Activated naive CD8-positive, alpha-beta T cell treated with anti-CD3 and anti-CD28 coated beads for 36 hours (primary cell): ENCODE measurements around the gene STX4. TPM values are rescaled to one million over a fixed set of nuclear protein-coding genes. Genes with fewer than 3 reads are reported as not detected.

Experiments used
- DNase-seq: peaks from one replicate; pipeline ENCODE4 v3.0.0; 2021
- H3K27ac Mint-ChIP-seq: one replicate; pipeline ENCODE4 v1.8.0; 2022; ENCODE audit warnings: mild to moderate bottlenecking, moderate library complexity, mixed read lengths
- H3K27me3 Mint-ChIP-seq: one replicate; pipeline ENCODE4 v1.8.0; 2022; ENCODE audit warnings: mild to moderate bottlenecking, mixed read lengths
- H3K36me3 Mint-ChIP-seq: one replicate; pipeline ENCODE4 v1.8.0; 2021; ENCODE audit warnings: mild to moderate bottlenecking, mixed read lengths
- H3K4me1 Mint-ChIP-seq: one replicate; pipeline ENCODE4 v1.8.0; 2021; ENCODE audit warnings: mixed read lengths
- H3K4me3 Mint-ChIP-seq: one replicate; pipeline ENCODE4 v1.8.0; 2022; ENCODE audit warnings: mild to moderate bottlenecking, moderate library complexity, mixed read lengths
- H3K9me3 Mint-ChIP-seq: one replicate; pipeline ENCODE4 v1.8.0; 2022; ENCODE audit warnings: mixed read lengths
- total RNA-seq, 2 experiments: library from RNA; stranded (reverse); gene quantifications; one replicate each; pipeline ENCODE4 v1.2.3, GENCODE V29; 2021

The STX4 gene
- total RNA-seq = 10 to 100 TPM; 32.4 to 33.0 TPM

GRCh38 chr16:31032736-31033708 lies at the start of gene STX4:
TSS of gene STX4 (plus strand) at chr16:31033558. CDS start at chr16:31033806, 248 bp downstream.
- peak within 1 kb of the TSS; percentile 96 for H3K4me3 Mint-ChIP-seq
- peaks cover 18% of the 10 kb centered on the region for H3K4me1 Mint-ChIP-seq
- no peaks in the 10 kb centered on the region for H3K9me3 Mint-ChIP-seq
- H3K27ac Mint-ChIP-seq = peak within 1 kb of the TSS; percentile 93
- peak; percentile 94 for DNase-seq
- H3K27me3 Mint-ChIP-seq = no peaks in the 10 kb centered on the region
- peaks cover 3% of the 10 kb centered on the region for H3K36me3 Mint-ChIP-seq

- no peaks in the 10 kb centered on the region for H3K9me3 Mint-ChIP-seq
- H3K27me3 Mint-ChIP-seq = no peaks in the 10 kb centered on the region
- H3K27ac Mint-ChIP-seq = no peak overlapping the region
- H3K4me1 Mint-ChIP-seq = no peaks in the 10 kb centered on the region
- DNase-seq = no peak
- H3K36me3 Mint-ChIP-seq = peaks cover 8% of the 10 kb centered on the region
- H3K4me3 Mint-ChIP-seq = no peak overlapping the region
Measured at GRCh38 chr16:30983898-30984610, 49.3 kb upstream of the STX4 start.

GRCh38 chr16:30984669-30985400 lies 48.5 kb upstream of the STX4 start, which contains the start of gene HSD3B7:
TSS of gene HSD3B7 (plus strand) at chr16:30985207. CDS start at chr16:30985659, 452 bp downstream.
- peaks cover 8% of the 10 kb centered on the region for H3K36me3 Mint-ChIP-seq
- H3K4me3 Mint-ChIP-seq = no peak within 1 kb of the TSS
- no peaks in the 10 kb centered on the region for H3K4me1 Mint-ChIP-seq
- no peaks in the 10 kb centered on the region for H3K27me3 Mint-ChIP-seq
- peak; percentile 79 for DNase-seq
- no peaks in the 10 kb centered on the region for H3K9me3 Mint-ChIP-seq
- H3K27ac Mint-ChIP-seq = no peak within 1 kb of the TSS

- no peak overlapping the region for H3K4me3 Mint-ChIP-seq
- no peak for DNase-seq
- no peaks in the 10 kb centered on the region for H3K9me3 Mint-ChIP-seq
- peaks cover 5% of the 10 kb centered on the region for H3K36me3 Mint-ChIP-seq
- H3K4me1 Mint-ChIP-seq = no peaks in the 10 kb centered on the region
- no peaks in the 10 kb centered on the region for H3K27me3 Mint-ChIP-seq
- H3K27ac Mint-ChIP-seq = no peak overlapping the region
Measured at GRCh38 chr16:30985401-30986128, 47.8 kb upstream of the STX4 start.

GRCh38 chr16:30986129-30986991 lies 47.0 kb upstream of the STX4 start:
- H3K27me3 Mint-ChIP-seq = no peaks in the 10 kb centered on the region
- no peak overlapping the region for H3K4me3 Mint-ChIP-seq
- no peak overlapping the region for H3K27ac Mint-ChIP-seq
- DNase-seq = no peak
- no peaks in the 10 kb centered on the region for H3K4me1 Mint-ChIP-seq
- H3K9me3 Mint-ChIP-seq = no peaks in the 10 kb centered on the region
- H3K36me3 Mint-ChIP-seq = peaks cover 3% of the 10 kb centered on the region

GRCh38 chr16:30987581-30988190 lies 45.7 kb upstream of the STX4 start:
- DNase-seq = no peak
- no peaks in the 10 kb centered on the region for H3K9me3 Mint-ChIP-seq
- H3K4me3 Mint-ChIP-seq = no peak overlapping the region
- no peaks in the 10 kb centered on the region for H3K4me1 Mint-ChIP-seq
- H3K27me3 Mint-ChIP-seq = no peaks in the 10 kb centered on the region
- peaks cover 1% of the 10 kb centered on the region for H3K36me3 Mint-ChIP-seq
- H3K27ac Mint-ChIP-seq = no peak overlapping the region

GRCh38 chr16:30989469-30990047 lies 43.8 kb upstream of the STX4 start:
- Mint-ChIP-seq H3K27me3 (no peaks in the 10 kb centered on the region), H3K36me3 (no peaks in the 10 kb centered on the region), H3K9me3 (no peaks in the 10 kb centered on the region), H3K4me1 (peaks cover under 1% of the 10 kb centered on the region), H3K4me3 (no peak overlapping the region), H3K27ac (no peak overlapping the region)
- DNase-seq = no peak

GRCh38 chr16:30990105-30990504 lies 43.3 kb upstream of the STX4 start:
- Mint-ChIP-seq H3K27ac (no peak overlapping the region), H3K36me3 (no peaks in the 10 kb centered on the region), H3K4me1 (peaks cover 3% of the 10 kb centered on the region), H3K4me3 (no peak overlapping the region), H3K27me3 (no peaks in the 10 kb centered on the region), H3K9me3 (no peaks in the 10 kb centered on the region)
- no peak for DNase-seq

- H3K4me3 Mint-ChIP-seq = no peak overlapping the region
- H3K27me3 Mint-ChIP-seq = no peaks in the 10 kb centered on the region
- H3K27ac Mint-ChIP-seq = no peak overlapping the region
- no peak for DNase-seq
- peaks cover 4% of the 10 kb centered on the region for H3K4me1 Mint-ChIP-seq
- no peaks in the 10 kb centered on the region for H3K36me3 Mint-ChIP-seq
- H3K9me3 Mint-ChIP-seq = no peaks in the 10 kb centered on the region
Measured at GRCh38 chr16:30991052-30991451, 42.3 kb upstream of the STX4 start.

- Mint-ChIP-seq H3K4me1 (peaks cover 9% of the 10 kb centered on the region), H3K4me3 (no peak overlapping the region), H3K36me3 (no peaks in the 10 kb centered on the region), H3K27ac (no peak overlapping the region), H3K9me3 (no peaks in the 10 kb centered on the region), H3K27me3 (no peaks in the 10 kb centered on the region)
- no peak for DNase-seq
Measured at GRCh38 chr16:30992276-30992780, 41.0 kb upstream of the STX4 start.

GRCh38 chr16:30992931-30993816 lies 40.2 kb upstream of the STX4 start:
- no peaks in the 10 kb centered on the region for H3K36me3 Mint-ChIP-seq
- H3K9me3 Mint-ChIP-seq = no peaks in the 10 kb centered on the region
- no peaks in the 10 kb centered on the region for H3K27me3 Mint-ChIP-seq
- H3K4me1 Mint-ChIP-seq = peaks cover 9% of the 10 kb centered on the region
- H3K4me3 Mint-ChIP-seq = no peak overlapping the region
- H3K27ac Mint-ChIP-seq = no peak overlapping the region
- no peak for DNase-seq

GRCh38 chr16:30995927-30996323 lies 37.4 kb upstream of the STX4 start:
- no peaks in the 10 kb centered on the region for H3K36me3 Mint-ChIP-seq
- peaks cover 9% of the 10 kb centered on the region for H3K4me1 Mint-ChIP-seq
- peak overlapping the region; percentile 83 for H3K4me3 Mint-ChIP-seq
- no peak for DNase-seq
- H3K9me3 Mint-ChIP-seq = no peaks in the 10 kb centered on the region
- H3K27ac Mint-ChIP-seq = no peak overlapping the region
- no peaks in the 10 kb centered on the region for H3K27me3 Mint-ChIP-seq
